GM12878 (cell line): ENCODE data around the gene PAQR5. TPM values are rescaled to one million over a fixed set of nuclear protein-coding genes. Genes with fewer than 3 reads are reported as not detected.

Experiments used
- CBFB ChIP-seq: IDR thresholded peaks from 2 replicates; pipeline ENCODE4 v1.6.1; 2016; ENCODE audit warnings: antibody characterized with exemption, low read depth
- CEBPB ChIP-seq, 2 experiments: fragments of 150-350 bp in 1 of 2; IDR thresholded peaks; 2 replicates each; pipeline ENCODE4 v1.6.1; 2012 to 2014; ENCODE audit warnings: low read depth in 2 of 2, low read length in 2 of 2, borderline replicate concordance in 1 of 2, inconsistent platforms in 1 of 2
- CHD4 ChIP-seq: fragments of 200-600 bp; sonication (generic); IDR thresholded peaks from 2 replicates; pipeline ENCODE4 v1.6.1; 2016; ENCODE audit warnings: mild to moderate bottlenecking
- CTCF ChIP-seq, 3 experiments: IDR thresholded peaks in 2 of 3; conservative IDR thresholded peaks in 1 of 3; 2 replicates each; pipeline ENCODE4 v1.5.1; 2011; ENCODE audit warnings: low read depth in 3 of 3, low read length in 3 of 3, mild to moderate bottlenecking in 3 of 3, control low read depth in 2 of 3, moderate library complexity in 2 of 3, inconsistent platforms in 1 of 3, mixed read lengths in 1 of 3; ENCODE audit not compliant: control insufficient read depth in 2 of 3, insufficient read depth in 1 of 3; ENCODE audit errors: extremely low read depth in 1 of 3
- EED ChIP-seq: sonication (generic); IDR thresholded peaks from 2 replicates; pipeline ENCODE4 v1.6.1; 2016; ENCODE audit warnings: antibody characterized with exemption, low read depth
- IRF3 ChIP-seq: fragments of 450-650 bp; IDR thresholded peaks from 2 replicates; pipeline ENCODE4 v1.6.1; 2014; ENCODE audit warnings: mild to moderate bottlenecking
- IRF4 ChIP-seq: IDR thresholded peaks from 2 replicates; pipeline ENCODE4 v1.6.1; 2011; ENCODE audit warnings: low read depth, low read length
- KLF5 ChIP-seq: fragments of 450-650 bp; IDR thresholded peaks from 2 replicates; pipeline ENCODE4 v1.6.1; 2014; ENCODE audit warnings: mild to moderate bottlenecking; ENCODE audit not compliant: partially characterized antibody
- LARP7 ChIP-seq: fragments of 450-650 bp; IDR thresholded peaks from 2 replicates; pipeline ENCODE4 v1.6.1; 2017; ENCODE audit warnings: mild to moderate bottlenecking
- NKRF ChIP-seq: fragments of 450-650 bp; conservative IDR thresholded peaks from 2 replicates; pipeline ENCODE4 v1.6.1; 2017; ENCODE audit warnings: mild to moderate bottlenecking, moderate library complexity
- NRF1 ChIP-seq: conservative IDR thresholded peaks from 2 replicates; pipeline ENCODE4 v1.6.1; 2011; ENCODE audit warnings: mild to moderate bottlenecking, low read depth, low read length, improper control_type of control experiment
- PML ChIP-seq: IDR thresholded peaks from 2 replicates; pipeline ENCODE4 v1.6.1; 2012; ENCODE audit warnings: low read length, inconsistent platforms
- RB1 ChIP-seq: fragments of 450-650 bp; formaldehyde crosslinking; IDR thresholded peaks from 2 replicates; pipeline ENCODE4 v1.6.1; 2017; ENCODE audit warnings: mild to moderate bottlenecking, borderline replicate concordance
- SIN3A ChIP-seq: IDR thresholded peaks from 2 replicates; pipeline ENCODE4 v1.6.1; 2012; ENCODE audit warnings: low read depth, low read length, improper control_type of control experiment
- SUPT20H ChIP-seq: IDR thresholded peaks from 2 replicates; pipeline ENCODE4 v1.6.1; 2011; ENCODE audit warnings: low read depth, mild to moderate bottlenecking, low read length, moderate library complexity, borderline replicate concordance; ENCODE audit not compliant: control insufficient read depth
- SUZ12 ChIP-seq: fragments of 200-600 bp; sonication (generic); IDR thresholded peaks from one replicate; pipeline ENCODE4 v1.6.1; 2018; ENCODE audit warnings: antibody characterized with exemption, mild to moderate bottlenecking; ENCODE audit not compliant: unreplicated experiment
- ZZZ3 ChIP-seq: IDR thresholded peaks from 2 replicates; pipeline ENCODE4 v1.6.1; 2011; ENCODE audit warnings: low read depth; ENCODE audit not compliant: control insufficient read depth, insufficient read length
- polyA plus RNA-seq, 11 experiments: library from polyadenylated mRNA; depleted of rRNA in 4 of 11; unstranded in 6 of 11; stranded (reverse) in 5 of 11; fragments of >200 nt; fragmentation: Nextera tagmentation in 4 of 11; fragmentation: Illumina TruSeq in 1 of 11; extraction: Ambion mirVana in 4 of 11; extraction: Trizol in 1 of 11; gene quantifications; 1 replicate in 1 of 11; 2 replicates in 10 of 11; pipeline versions ENCODE4 v1.2.1 to v1.2.3, GENCODE V29; 2011 to 2016; ENCODE audit warnings: inconsistent platforms in 2 of 11, missing spikeins in 2 of 11, low read depth in 1 of 11
- total RNA-seq, 4 experiments: library from RNA; depleted of rRNA in 3 of 4; stranded (reverse); fragments of >200 nt in 3 of 4; fragmentation: Illumina TruSeq in 1 of 4; extraction: Trizol in 1 of 4; gene quantifications; 2 replicates each; pipeline versions ENCODE4 v1.2.1 to v1.2.3, GENCODE V29; 2013 to 2021
- TF ChIP-seq, protein P1 (sequence below): IDR thresholded peaks from 2 replicates; pipeline ENCODE4 v1.6.1; 2011; ENCODE audit warnings: low read depth, low read length, improper control_type of control experiment, borderline replicate concordance
- TF ChIP-seq, protein P2 (sequence below): fragments of 450-650 bp; IDR thresholded peaks from 2 replicates; pipeline ENCODE4 v1.6.1; 2018; ENCODE audit warnings: borderline replicate concordance, mild to moderate bottlenecking; ENCODE audit not compliant: partially characterized antibody

The PAQR5 gene
- total and polyA plus RNA-seq, 10 of the 15 experiments (the other 5 are each of a cell fraction or from before 2014, with no cell fraction given): 0.02 to 0.03 TPM; not detected in 8

DNA sequence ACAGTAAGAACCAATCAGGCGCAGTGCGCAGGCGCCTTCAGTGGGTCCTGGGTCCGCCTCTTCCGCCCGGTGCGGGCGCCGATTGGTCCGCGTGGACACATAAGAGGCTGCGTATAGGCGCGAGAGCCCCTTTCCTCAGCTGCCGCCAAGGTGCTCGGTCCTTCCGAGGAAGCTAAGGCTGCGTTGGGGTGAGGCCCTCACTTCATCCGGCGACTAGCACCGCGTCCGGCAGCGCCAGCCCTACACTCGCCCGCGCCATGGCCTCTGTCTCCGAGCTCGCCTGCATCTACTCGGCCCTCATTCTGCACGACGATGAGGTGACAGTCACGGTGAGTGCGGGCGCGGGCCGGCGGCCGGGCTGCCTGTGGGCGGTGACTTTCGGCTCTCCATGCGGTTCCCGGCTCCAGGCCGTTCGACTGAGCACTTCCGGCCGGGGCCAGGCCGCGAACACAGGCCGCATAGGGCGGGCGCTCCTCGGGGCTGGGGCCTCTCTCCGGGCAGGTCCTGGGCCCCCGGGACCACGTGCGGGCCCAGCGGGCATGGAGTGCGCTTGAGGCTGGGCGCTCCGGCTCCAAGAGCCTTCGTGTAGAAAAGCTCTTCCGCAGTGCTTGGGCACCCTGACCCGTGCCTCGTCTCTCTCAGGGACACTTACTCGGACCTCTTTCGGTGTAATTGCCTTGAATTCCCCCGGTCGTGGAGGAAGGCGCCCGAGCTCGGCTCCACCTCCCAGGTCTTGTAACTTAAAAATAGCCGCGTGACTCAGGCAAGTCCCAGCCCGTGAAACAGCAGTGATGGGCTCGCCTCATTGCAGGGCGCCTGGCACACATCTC is 154.2 kb downstream of the PAQR5 start, which contains the start of gene RPLP1 (continued):
- TF ChIP-seq, protein P1, sequence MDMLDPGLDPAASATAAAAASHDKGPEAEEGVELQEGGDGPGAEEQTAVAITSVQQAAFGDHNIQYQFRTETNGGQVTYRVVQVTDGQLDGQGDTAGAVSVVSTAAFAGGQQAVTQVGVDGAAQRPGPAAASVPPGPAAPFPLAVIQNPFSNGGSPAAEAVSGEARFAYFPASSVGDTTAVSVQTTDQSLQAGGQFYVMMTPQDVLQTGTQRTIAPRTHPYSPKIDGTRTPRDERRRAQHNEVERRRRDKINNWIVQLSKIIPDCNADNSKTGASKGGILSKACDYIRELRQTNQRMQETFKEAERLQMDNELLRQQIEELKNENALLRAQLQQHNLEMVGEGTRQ: peak; percentile 15
- 0 out of 2 replicates have a peak, but pooled peaks have one; percentile 14 for TF ChIP-seq IRF4
- TF ChIP-seq CTCF (IDR thresholded peaks at IDR 0.05 in 2 of 3, conservative IDR thresholded peaks at IDR 0.05 in 1 of 3; ENCODE audit: control insufficient read depth in 2 of 3, extremely low read depth in 1 of 3, insufficient read depth in 1 of 3, low read depth in 3 of 3, low read length in 3 of 3): no peak
- peak; percentile 24 for TF ChIP-seq KLF5
- peak; percentile 84 for TF ChIP-seq LARP7
- no peak for TF ChIP-seq SUZ12
- no peak for TF ChIP-seq CHD4
- TF ChIP-seq RB1: peak; percentile 87; the same call in 1 of the 2 replicates
- TF ChIP-seq, protein P2, sequence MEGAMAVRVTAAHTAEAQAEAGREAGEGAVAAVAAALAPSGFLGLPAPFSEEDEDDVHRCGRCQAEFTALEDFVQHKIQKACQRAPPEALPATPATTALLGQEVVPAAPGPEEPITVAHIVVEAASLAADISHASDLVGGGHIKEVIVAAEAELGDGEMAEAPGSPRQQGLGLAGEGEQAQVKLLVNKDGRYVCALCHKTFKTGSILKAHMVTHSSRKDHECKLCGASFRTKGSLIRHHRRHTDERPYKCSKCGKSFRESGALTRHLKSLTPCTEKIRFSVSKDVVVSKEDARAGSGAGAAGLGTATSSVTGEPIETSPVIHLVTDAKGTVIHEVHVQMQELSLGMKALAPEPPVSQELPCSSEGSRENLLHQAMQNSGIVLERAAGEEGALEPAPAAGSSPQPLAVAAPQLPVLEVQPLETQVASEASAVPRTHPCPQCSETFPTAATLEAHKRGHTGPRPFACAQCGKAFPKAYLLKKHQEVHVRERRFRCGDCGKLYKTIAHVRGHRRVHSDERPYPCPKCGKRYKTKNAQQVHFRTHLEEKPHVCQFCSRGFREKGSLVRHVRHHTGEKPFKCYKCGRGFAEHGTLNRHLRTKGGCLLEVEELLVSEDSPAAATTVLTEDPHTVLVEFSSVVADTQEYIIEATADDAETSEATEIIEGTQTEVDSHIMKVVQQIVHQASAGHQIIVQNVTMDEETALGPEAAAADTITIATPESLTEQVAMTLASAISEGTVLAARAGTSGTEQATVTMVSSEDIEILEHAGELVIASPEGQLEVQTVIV: no peak
- TF ChIP-seq CBFB: peak; percentile 97
- TF ChIP-seq NRF1: peak; percentile 58
- TF ChIP-seq IRF3: peak; percentile 46; the same call in 1 of the 2 replicates
- peak; percentile 100 for TF ChIP-seq PML
- no peak for TF ChIP-seq SUPT20H
- peak; percentile 87 for TF ChIP-seq NKRF
- TF ChIP-seq EED: no peak
- peak; percentile 86; the same call in 1 of the 2 replicates for TF ChIP-seq SIN3A
- TF ChIP-seq CEBPB (IDR thresholded peaks at IDR 0.05; ENCODE audit: borderline replicate concordance in 1 of 2, low read depth in 2 of 2, low read length in 2 of 2): no peak
- TF ChIP-seq ZZZ3: no peak
